ENCODE results near the gene RASL11A. TPM values are rescaled to one million over a fixed set of nuclear protein-coding genes. Genes with fewer than 3 reads are reported as not detected.

Gene RASL11A
- total and polyA plus RNA-seq, 2 of the 13 experiments (the other 11 are each of a cell fraction or from before 2014, with no cell fraction given): 3.0 to 4.1 TPM

DNA sequence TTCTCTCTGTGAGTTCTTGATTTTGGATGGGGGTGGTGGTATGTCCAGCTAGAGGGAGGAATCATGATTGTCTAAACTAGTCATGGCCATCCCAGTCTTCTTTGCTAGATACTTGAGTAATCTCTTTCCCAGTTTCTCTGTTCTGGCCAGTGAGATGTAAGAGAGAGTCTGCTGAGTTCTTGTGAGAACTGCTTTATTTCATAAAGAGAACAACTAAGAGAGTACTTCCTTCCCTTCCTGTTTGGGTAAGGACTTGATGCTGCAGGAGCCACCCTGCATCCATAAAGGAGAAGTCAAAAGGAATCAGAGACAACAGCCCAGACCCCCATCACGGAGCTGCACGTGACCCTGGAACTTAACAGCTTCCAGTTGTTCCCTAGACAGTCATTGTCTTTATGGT is 3.0 kb upstream of the RASL11A start:
- POLR2A ChIA-PET: no interaction called here
- intact Hi-C loops (cut with micrococcal nuclease; ENCODE audit: unreplicated experiment): no loop called here
- Histone ChIP-seq H3K4me3 (replicated peaks in 1 of 3; ENCODE audit: insufficient read depth in 1 of 3, low read depth in 2 of 3, low read length in 3 of 3) (no peak overlapping the region), H2AFZ (ENCODE audit: low read length) (no peak overlapping the region), H3K9ac (ENCODE audit: insufficient read depth, low read depth, low read length) (no peak overlapping the region), H3K9me3 (ENCODE audit: low read length) (no peaks in the 10 kb centered on the region), H3K4me2 (ENCODE audit: low read depth, low read length) (no peak overlapping the region), H4K20me1 (ENCODE audit: insufficient read depth, low read length) (no peaks in the 10 kb centered on the region), H3K79me2 (ENCODE audit: insufficient read depth, low read length) (no peaks in the 10 kb centered on the region), H3K27ac (ENCODE audit: extremely low read length, insufficient read depth, low read length) (no peak overlapping the region), H3K36me3 (replicated peaks in 1 of 2; ENCODE audit: control insufficient read depth in 1 of 2, insufficient read depth in 2 of 2, low read length in 2 of 2) (no peaks in the 10 kb centered on the region), H3K27me3 (ENCODE audit: control insufficient read depth in 1 of 2, insufficient read depth in 2 of 2, low read length in 2 of 2) (no peaks in the 10 kb centered on the region), H3K4me1 (ENCODE audit: insufficient read depth, low read length) (peaks cover 32% of the 10 kb centered on the region)
- BruUV-seq (replicated peaks): no TSS peak
- in situ Hi-C loops (cut with HindIII; ENCODE audit: extremely low pct_ligation_motif_present, low pct_unique_long_range_greater_than_20kb): no loop called here
- no peak for DNase-seq (ENCODE audit: low spot score)
- no peak for FAIRE-seq
- ATAC-seq: no peak
- WGBS (ENCODE audit: low lambda C conversion rate): 100% methylated on average over 2 of the region's 2 CpGs
- CTCF ChIA-PET (ENCODE audit: low intra/inter-chr PET ratio, low total read pairs): no interaction called here
- TF ChIP-seq, protein P1, sequence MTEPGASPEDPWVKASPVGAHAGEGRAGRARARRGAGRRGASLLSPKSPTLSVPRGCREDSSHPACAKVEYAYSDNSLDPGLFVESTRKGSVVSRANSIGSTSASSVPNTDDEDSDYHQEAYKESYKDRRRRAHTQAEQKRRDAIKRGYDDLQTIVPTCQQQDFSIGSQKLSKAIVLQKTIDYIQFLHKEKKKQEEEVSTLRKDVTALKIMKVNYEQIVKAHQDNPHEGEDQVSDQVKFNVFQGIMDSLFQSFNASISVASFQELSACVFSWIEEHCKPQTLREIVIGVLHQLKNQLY (CRISPR knock-in tag; IDR thresholded peaks at IDR 0.05): no peak
- no peak for TF ChIP-seq ZNF782 (CRISPR knock-in tag; IDR thresholded peaks at IDR 0.05; ENCODE audit: borderline replicate concordance)
- TF ChIP-seq FOXK1 (CRISPR knock-in tag; IDR thresholded peaks at IDR 0.05; ENCODE audit: borderline replicate concordance, low read depth): no peak
- TF ChIP-seq HOXD1 (CRISPR knock-in tag; IDR thresholded peaks at IDR 0.05): no peak
- TF ChIP-seq ZBTB7B (CRISPR knock-in tag; IDR thresholded peaks at IDR 0.05): no peak
- TF ChIP-seq, protein P2, sequence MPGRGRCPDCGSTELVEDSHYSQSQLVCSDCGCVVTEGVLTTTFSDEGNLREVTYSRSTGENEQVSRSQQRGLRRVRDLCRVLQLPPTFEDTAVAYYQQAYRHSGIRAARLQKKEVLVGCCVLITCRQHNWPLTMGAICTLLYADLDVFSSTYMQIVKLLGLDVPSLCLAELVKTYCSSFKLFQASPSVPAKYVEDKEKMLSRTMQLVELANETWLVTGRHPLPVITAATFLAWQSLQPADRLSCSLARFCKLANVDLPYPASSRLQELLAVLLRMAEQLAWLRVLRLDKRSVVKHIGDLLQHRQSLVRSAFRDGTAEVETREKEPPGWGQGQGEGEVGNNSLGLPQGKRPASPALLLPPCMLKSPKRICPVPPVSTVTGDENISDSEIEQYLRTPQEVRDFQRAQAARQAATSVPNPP (CRISPR knock-in tag; IDR thresholded peaks at IDR 0.05): no peak
- TF ChIP-seq, protein P3, sequence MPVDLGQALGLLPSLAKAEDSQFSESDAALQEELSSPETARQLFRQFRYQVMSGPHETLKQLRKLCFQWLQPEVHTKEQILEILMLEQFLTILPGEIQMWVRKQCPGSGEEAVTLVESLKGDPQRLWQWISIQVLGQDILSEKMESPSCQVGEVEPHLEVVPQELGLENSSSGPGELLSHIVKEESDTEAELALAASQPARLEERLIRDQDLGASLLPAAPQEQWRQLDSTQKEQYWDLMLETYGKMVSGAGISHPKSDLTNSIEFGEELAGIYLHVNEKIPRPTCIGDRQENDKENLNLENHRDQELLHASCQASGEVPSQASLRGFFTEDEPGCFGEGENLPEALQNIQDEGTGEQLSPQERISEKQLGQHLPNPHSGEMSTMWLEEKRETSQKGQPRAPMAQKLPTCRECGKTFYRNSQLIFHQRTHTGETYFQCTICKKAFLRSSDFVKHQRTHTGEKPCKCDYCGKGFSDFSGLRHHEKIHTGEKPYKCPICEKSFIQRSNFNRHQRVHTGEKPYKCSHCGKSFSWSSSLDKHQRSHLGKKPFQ (CRISPR knock-in tag; IDR thresholded peaks at IDR 0.05; ENCODE audit: insufficient replicate concordance): no peak
- TF ChIP-seq FOXO4 (CRISPR knock-in tag; conservative IDR thresholded peaks at IDR 0.05): no peak
- TF ChIP-seq MXD4 (CRISPR knock-in tag; IDR thresholded peaks at IDR 0.05): no peak
- no peak for TF ChIP-seq SRSF4 (IDR thresholded peaks at IDR 0.05; ENCODE audit: low read depth, low read length, poor library complexity, severe bottlenecking)
- TF ChIP-seq ZNF318 (CRISPR knock-in tag; IDR thresholded peaks at IDR 0.05): no peak
- TF ChIP-seq HMG20B (CRISPR knock-in tag; conservative IDR thresholded peaks at IDR 0.05): no peak
